Activated T-helper 17 cell treated with anti-CD3 and anti-CD28 coated beads, Interleukin-2, amount 50 U/mL, for 72 hours (primary cell): ENCODE data around the gene SUOX. TPM values are rescaled to one million over a fixed set of nuclear protein-coding genes. Genes with fewer than 3 reads are reported as not detected.
A peak's percentile ranks its signal among the peaks of the same experiment; 100 is the strongest.

ENCODE experiments used
- ATAC-seq: fragments of 150-1000 bp; cut with Tn5 transposase; replicated peaks from 2 replicates; pipeline ENCODE4 v1.10.0; 2021; ENCODE audit warnings: mild to moderate bottlenecking, moderate library complexity
- H3K27ac Mint-ChIP-seq: one replicate; pipeline ENCODE4 v1.8.0; 2022; ENCODE audit warnings: mixed read lengths
- H3K27me3 Mint-ChIP-seq: one replicate; pipeline ENCODE4 v1.8.0; 2022; ENCODE audit warnings: mixed read lengths
- H3K36me3 Mint-ChIP-seq: one replicate; pipeline ENCODE4 v1.8.0; 2022; ENCODE audit warnings: low read depth, mild to moderate bottlenecking, mixed read lengths
- H3K4me1 Mint-ChIP-seq: one replicate; pipeline ENCODE4 v1.8.0; 2022; ENCODE audit warnings: mixed read lengths
- H3K4me3 Mint-ChIP-seq: one replicate; pipeline ENCODE4 v1.8.0; 2022; ENCODE audit warnings: mild to moderate bottlenecking, mixed read lengths
- H3K9me3 Mint-ChIP-seq: one replicate; pipeline ENCODE4 v1.8.0; 2022; ENCODE audit warnings: mixed read lengths
- total RNA-seq, 2 donors: library from RNA; stranded (reverse); gene quantifications; one replicate each; pipeline ENCODE4 v1.2.3, GENCODE V29; 2022

The SUOX gene
- total RNA-seq, 2 donors from 2014 or later: 3.4 to 3.5 TPM

GRCh38 chr12:56046027-56046780 lies 49.1 kb downstream of the SUOX start:
- no peak for ATAC-seq
- H3K27me3 Mint-ChIP-seq: no peaks in the 10 kb centered on the region
- no peaks in the 10 kb centered on the region for H3K9me3 Mint-ChIP-seq
- no peak overlapping the region for H3K4me3 Mint-ChIP-seq
- H3K4me1 Mint-ChIP-seq: peaks cover 9% of the 10 kb centered on the region
- H3K27ac Mint-ChIP-seq: peak overlapping the region; percentile 63
- H3K36me3 Mint-ChIP-seq: peaks cover 41% of the 10 kb centered on the region

GRCh38 chr12:56053407-56053893 lies 56.4 kb downstream of the SUOX start:
- no peaks in the 10 kb centered on the region for H3K27me3 Mint-ChIP-seq
- H3K9me3 Mint-ChIP-seq: no peaks in the 10 kb centered on the region
- H3K36me3 Mint-ChIP-seq: no peaks in the 10 kb centered on the region
- no peak for ATAC-seq
- H3K4me3 Mint-ChIP-seq: no peak overlapping the region
- H3K4me1 Mint-ChIP-seq: peaks cover 7% of the 10 kb centered on the region
- H3K27ac Mint-ChIP-seq: no peak overlapping the region

Other genes starting within 250 kb of the SUOX start
- gene SARNP, start 179.6 kb upstream of the SUOX start, total RNA-seq: 100 to 1,000 TPM in 1 of 2 donors, 10 to 100 TPM in 1; 63.6 to 103 TPM
- 10 to 100 TPM; 26.5 to 40.2 TPM for gene ORMDL2, start 179.2 kb upstream of the SUOX start, total RNA-seq
- 10 to 100 TPM; 30.7 to 33.0 TPM for gene DNAJC14, start 167.7 kb upstream of the SUOX start, total RNA-seq
- not detected for gene MMP19, start 154.3 kb upstream of the SUOX start, total RNA-seq
- gene PYM1, start 69.4 kb upstream of the SUOX start, total RNA-seq: 10 to 100 TPM; 23.4 to 35.6 TPM
- gene DGKA, start 66.1 kb upstream of the SUOX start, total RNA-seq: 100 to 1,000 TPM; 282 to 502 TPM
- gene PMEL, start 31.2 kb upstream of the SUOX start, total RNA-seq: 1 to 10 TPM in 1 of 2 donors, under 1 TPM in 1; 0.30 to 2.5 TPM
- gene CDK2, start 30.4 kb upstream of the SUOX start, total RNA-seq: 100 to 1,000 TPM; 101 to 104 TPM
- 10 to 100 TPM; 34.2 to 50.8 TPM for gene RAB5B, start 23.2 kb upstream of the SUOX start, total RNA-seq
- 10 to 100 TPM; 19.1 to 20.3 TPM for gene IKZF4, start 23.8 kb downstream of the SUOX start, total RNA-seq
- 10 to 100 TPM; 32.5 to 36.1 TPM for gene RPS26, start 44.6 kb downstream of the SUOX start, total RNA-seq
- gene ERBB3, start 82.9 kb downstream of the SUOX start, total RNA-seq: under 1 TPM; 0.56 to 0.64 TPM
- 100 to 1,000 TPM; 213 to 427 TPM for gene PA2G4, start 107.3 kb downstream of the SUOX start, total RNA-seq
- gene RPL41, start 119.4 kb downstream of the SUOX start, total RNA-seq: 1,000 to 10,000 TPM; 4,564 to 4,582 TPM
- 1 to 10 TPM; 7.8 to 8.0 TPM for gene ZC3H10, start 121.0 kb downstream of the SUOX start, total RNA-seq
- gene ESYT1, start 131.0 kb downstream of the SUOX start, total RNA-seq: 100 to 1,000 TPM; 234 to 236 TPM
- 100 to 1,000 TPM in 1 of 2 donors, 10 to 100 TPM in 1; 96.9 to 114 TPM for gene MYL6B, start 155.3 kb downstream of the SUOX start, total RNA-seq
- gene MYL6, start 161.1 kb downstream of the SUOX start, total RNA-seq: 1,000 to 10,000 TPM in 1 of 2 donors, 100 to 1,000 TPM in 1; 974 to 1,528 TPM
- 100 to 1,000 TPM; 104 to 114 TPM for gene SMARCC2, start 192.2 kb downstream of the SUOX start, total RNA-seq
- 10 to 100 TPM; 31.4 to 33.0 TPM for gene RNF41, start 224.6 kb downstream of the SUOX start, total RNA-seq
- 10 to 100 TPM; 61.0 to 96.6 TPM for gene NABP2, start 227.1 kb downstream of the SUOX start, total RNA-seq
- gene SLC39A5, start 232.8 kb downstream of the SUOX start, total RNA-seq: under 1 TPM in 1 of 2 donors, not detected in 1; 0.41 TPM